WTC11 (cell line): ENCODE data around the gene DSE.

Experiments used
- CTCF ChIP-seq: fragments of 200-600 bp; IDR thresholded peaks from 2 replicates; pipeline ENCODE4 v1.8.0; 2022; ENCODE audit warnings: antibody characterized with exemption
- FOXK1 ChIP-seq: sonication (generic); formaldehyde crosslinking; IDR thresholded peaks from 2 replicates; pipeline ENCODE4 v1.8.0; 2022; ENCODE audit warnings: mild to moderate bottlenecking, moderate library complexity, missing genetic modification reagents
- SP1 ChIP-seq: sonication (generic); formaldehyde crosslinking; conservative IDR thresholded peaks from 2 replicates; pipeline ENCODE4 v1.8.1; 2022; ENCODE audit warnings: missing genetic modification reagents
- ZBTB43 ChIP-seq: sonication (generic); formaldehyde crosslinking; IDR thresholded peaks from 2 replicates; pipeline ENCODE4 v1.8.1; 2023; ENCODE audit warnings: mild to moderate bottlenecking, missing genetic modification reagents

GRCh38 chr6:116328528-116328903 lies 42.2 kb upstream of the DSE start:
- TF ChIP-seq FOXK1 (CRISPR knock-in tag) (no peak), CTCF (no peak), ZBTB43 (no peak), SP1 (no peak)
